Gastroesophageal sphincter (tissue), 3 donors: ENCODE data around the gene GSTM4.

Experiments used
- POLR2A ChIP-seq, 2 donors: fragments of 450-650 bp; IDR thresholded peaks; one replicate each; pipeline ENCODE4 v1.6.1; 2017; ENCODE audit warnings: antibody characterized with exemption in 2 of 2, mild to moderate bottlenecking in 2 of 2, moderate library complexity in 1 of 2
- POLR2AphosphoS5 ChIP-seq: sonication (generic); formaldehyde crosslinking; IDR thresholded peaks from one replicate; pipeline ENCODE4 v1.6.1; 2017; ENCODE audit warnings: antibody characterized with exemption
- TF ChIP-seq, protein P1 (sequence below), 4 experiments: fragments of 200-600 bp in 2 of 4; fragments of 450-650 bp in 2 of 4; sonication (generic) in 1 of 4; IDR thresholded peaks; one replicate each; pipeline ENCODE4 v1.5.1; 2017 to 2019; ENCODE audit warnings: antibody characterized with exemption in 4 of 4, mild to moderate bottlenecking in 2 of 4, moderate library complexity in 2 of 4

DNA sequence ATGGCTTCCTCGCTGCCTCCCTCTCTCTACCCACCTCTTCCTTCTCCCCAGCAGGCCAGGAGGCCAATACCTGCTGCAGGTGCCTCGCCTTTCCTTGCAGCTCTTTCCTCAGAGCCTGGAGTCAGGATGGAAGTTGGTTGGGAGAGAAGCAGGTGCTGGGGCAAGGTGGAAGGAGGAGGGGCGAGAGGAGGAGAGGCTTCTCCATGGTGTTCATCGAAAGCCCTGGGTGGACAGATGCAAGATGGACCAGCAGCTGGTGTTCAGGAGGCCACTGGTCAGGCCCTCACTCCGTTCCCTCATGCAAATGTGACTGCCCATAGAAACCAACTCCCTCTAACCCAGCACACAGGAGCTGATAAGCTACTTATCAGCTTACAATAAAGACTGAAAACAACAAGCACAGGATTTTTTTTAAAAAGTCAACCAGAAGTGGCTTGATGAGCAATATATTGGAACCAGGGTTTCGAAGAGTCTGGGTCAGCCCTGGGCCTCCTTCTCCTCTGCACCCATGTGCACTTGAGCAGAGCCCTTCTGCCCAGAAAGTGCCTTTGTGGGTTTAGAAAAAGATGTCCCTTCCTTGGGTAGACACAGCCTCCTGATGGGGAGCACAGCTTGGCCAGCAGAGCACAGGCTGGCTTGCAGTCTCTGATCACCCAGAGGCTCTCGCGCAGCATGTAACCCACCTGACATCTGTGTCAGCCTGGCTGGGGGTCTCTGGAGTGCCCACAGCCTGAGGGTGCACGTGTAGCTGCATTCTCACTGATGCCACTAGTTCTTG is 16.6 kb upstream of the GSTM4 start:
- TF ChIP-seq POLR2A (IDR thresholded peaks at IDR 0.05), result no peak
- TF ChIP-seq, protein P1, sequence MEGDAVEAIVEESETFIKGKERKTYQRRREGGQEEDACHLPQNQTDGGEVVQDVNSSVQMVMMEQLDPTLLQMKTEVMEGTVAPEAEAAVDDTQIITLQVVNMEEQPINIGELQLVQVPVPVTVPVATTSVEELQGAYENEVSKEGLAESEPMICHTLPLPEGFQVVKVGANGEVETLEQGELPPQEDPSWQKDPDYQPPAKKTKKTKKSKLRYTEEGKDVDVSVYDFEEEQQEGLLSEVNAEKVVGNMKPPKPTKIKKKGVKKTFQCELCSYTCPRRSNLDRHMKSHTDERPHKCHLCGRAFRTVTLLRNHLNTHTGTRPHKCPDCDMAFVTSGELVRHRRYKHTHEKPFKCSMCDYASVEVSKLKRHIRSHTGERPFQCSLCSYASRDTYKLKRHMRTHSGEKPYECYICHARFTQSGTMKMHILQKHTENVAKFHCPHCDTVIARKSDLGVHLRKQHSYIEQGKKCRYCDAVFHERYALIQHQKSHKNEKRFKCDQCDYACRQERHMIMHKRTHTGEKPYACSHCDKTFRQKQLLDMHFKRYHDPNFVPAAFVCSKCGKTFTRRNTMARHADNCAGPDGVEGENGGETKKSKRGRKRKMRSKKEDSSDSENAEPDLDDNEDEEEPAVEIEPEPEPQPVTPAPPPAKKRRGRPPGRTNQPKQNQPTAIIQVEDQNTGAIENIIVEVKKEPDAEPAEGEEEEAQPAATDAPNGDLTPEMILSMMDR (IDR thresholded peaks at IDR 0.05), result no peak
- no peak for TF ChIP-seq POLR2AphosphoS5
